NK-92 treated with Interleukin-12 subunit alpha and Interleukin-12 subunit beta, amount 100 ng/mL, for 24 hours (cell line): ENCODE results near the gene CAPN3.
"Not testable (repeated sequence)": the region's sequence is repeated elsewhere in the genome, so short reads cannot be mapped to it uniquely, and the experiment has no call there.

ENCODE experiments used
- DNase-seq: peaks from one replicate; lab custom pipeline; 2025; lab: John Stamatoyannopoulos, UW

CAPN3 gene

DNA sequence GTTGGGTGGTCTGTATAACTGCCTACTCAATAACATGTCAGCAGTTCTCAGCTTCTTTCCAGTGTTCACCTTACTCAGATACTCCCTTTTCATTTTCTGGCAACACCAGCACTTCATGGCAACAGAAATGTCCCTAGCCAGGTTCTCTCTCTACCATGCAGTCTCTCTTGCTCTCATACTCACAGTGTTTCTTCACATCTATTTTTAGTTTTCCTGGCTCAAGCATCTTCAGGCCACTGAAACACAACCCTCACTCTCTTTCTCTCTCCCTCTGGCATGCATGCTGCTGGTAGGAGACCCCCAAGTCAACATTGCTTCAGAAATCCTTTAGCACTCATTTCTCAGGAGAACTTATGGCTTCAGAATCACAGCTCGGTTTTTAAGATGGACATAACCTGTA, at the start of gene CAPN3:
TSS of gene CAPN3 (plus strand) at position 253 of the 400 bp plus-strand sequence. CDS start 305 bp downstream, outside the sequence.
- DNase-seq, result no peak

DNA sequence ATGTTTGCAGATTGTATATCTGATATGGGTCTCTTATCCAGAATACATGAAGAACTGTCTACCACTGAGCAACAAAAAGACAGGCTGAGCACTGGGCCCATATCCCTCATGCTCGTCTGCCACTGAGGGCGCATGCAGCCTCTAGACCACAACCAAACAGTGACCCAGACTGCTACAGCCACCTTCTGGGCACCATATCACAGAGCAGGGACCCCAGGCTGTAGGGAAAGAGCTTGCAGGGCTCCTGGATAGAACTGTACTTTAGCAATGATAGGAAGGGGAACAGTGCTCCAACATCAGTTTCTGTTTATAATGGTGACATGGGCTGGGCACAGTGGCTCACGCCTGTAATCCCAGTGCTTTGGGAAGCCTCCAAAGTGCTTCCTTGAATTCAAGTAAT, 45.8 kb upstream of the CAPN3 start:
- no peak for DNase-seq

DNA sequence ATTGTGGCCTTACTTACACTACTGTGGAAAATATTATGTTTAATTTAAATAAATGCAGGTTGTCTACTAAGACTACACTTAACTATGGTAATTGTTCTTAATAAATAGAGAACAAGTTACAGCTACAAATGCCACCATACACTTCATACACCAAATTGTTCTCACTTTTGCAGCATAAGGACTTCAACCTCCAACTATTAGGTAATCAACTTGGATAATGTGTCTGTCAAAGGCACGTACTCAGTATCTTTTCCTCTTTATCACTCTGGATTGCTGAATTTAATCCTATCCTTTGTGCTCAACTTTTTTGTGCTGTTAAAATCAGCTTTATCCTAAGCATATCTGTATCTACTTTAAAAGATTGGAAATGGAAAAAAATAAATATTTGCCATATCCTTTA, 44.5 kb upstream of the CAPN3 start:
- DNase-seq, result no peak

DNA sequence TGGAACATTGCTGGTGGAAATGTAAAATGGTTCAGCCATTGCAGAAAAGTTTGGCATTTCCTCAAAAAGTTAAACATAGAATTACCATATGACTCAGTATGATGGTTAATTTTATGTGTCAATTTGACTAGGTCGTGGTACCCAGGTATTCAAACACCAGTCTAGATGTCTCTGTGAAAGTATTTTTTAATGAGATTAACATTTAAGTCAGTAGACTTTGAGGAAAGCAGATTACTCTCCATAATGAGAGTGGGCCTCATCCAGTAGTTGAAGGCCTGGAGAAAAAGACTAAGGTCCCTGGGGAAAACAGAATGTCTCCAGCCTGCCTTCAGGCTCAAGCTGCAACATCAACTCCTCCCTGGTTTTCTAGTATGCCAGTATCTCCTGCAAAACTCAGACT, 43.8 kb upstream of the CAPN3 start:
- no peak for DNase-seq

DNA sequence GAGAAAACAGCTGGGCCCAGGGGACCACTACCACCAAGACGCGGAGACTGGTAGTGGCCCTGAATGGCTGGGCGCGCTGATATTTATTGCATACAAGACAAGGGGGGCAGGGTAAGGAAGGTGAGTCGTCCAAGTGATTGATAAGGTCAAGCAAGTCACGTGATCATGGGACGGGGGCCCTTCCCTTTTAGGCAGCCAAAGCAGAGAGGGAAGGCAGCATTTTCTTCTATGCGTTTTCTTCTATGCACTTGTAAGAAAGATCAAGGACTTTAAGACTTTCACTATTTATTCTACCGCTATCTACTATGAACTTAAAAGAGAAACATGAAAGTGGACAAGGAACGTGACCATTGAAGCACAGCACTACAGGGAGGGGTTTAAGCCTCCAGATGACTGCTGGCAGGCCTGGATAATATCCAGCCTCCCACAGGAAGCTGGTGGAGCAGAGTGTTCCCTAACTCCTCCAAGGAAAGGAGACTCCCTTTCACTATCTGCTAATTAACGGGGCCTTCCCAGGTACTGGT, 43.0 kb upstream of the CAPN3 start:
- not testable (repeated sequence) for DNase-seq

DNA sequence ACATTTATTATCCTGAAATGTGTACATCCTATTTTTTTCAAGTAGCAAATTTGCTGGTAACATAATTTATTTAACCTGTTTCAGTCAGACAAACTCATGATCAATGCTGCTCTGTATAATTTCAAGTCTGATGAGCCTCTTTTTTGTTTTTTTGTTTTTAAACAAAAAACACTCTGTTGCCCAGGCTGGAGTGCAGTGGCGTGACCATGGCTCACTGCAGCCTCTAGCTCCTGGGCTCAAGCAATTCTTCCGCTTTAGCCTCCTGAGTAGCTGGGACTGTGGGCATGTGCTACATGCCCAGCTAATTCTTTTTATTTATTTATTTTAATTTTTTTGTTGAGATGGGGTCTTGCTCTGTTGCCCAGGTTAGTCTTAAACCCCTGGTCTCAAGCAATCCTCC, 40.1 kb upstream of the CAPN3 start:
- DNase-seq, result no peak

DNA sequence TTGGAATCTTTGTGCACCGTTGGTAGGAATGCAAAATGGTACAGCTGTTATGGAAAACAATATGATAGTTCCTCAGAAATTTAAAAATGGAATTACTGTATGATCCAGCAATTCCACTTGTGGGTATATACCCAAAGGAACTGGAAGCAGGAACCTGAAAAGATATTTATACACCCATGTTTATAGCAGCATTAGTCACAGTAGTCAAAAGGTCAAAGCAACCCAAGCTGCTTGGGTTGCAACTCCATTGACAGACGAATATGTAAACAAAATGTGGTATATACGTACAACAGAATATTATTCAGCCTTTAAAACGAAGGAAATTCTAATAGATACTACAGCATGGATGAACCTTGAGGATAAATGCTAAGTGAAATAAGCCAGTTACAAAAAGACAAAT, 35.0 kb upstream of the CAPN3 start:
- no peak for DNase-seq

DNA sequence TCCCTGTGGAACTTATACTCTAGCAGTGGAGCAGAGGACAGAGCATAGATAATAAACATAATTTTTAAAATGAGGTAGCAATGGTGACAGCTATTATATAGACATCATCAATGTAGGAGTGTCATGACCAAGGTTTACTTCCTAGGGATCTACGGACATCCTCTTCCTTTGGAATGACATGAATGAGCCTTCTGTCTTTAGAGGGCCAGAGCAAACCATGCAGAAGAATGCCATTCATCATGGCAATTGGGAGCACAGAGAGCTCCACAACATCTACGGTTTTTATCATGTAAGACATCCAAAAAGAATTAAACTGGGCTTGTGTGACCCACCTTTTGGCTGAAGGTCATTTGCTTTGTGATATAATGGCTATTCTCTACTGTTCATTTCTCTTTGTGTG, 30.1 kb upstream of the CAPN3 start:
- no peak for DNase-seq

DNA sequence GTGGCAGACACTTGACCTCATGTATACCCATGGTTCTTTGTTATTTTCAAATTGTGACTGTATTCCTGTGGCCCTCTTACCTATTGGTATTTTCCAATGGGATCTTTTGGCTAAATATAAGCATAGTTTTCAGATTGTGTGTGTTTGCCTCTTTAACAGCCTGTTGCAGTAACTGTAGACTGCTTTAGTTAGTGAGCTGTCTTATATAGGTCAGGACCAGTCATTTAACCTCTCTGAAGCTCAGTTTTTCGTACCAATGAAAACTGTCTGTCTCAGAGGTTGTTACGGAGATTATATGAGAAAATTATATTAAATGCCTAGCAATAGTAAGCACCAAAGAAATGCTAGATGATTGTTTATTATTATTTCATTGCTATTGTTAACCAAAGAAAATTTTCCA, 29.3 kb upstream of the CAPN3 start:
- no peak for DNase-seq

DNA sequence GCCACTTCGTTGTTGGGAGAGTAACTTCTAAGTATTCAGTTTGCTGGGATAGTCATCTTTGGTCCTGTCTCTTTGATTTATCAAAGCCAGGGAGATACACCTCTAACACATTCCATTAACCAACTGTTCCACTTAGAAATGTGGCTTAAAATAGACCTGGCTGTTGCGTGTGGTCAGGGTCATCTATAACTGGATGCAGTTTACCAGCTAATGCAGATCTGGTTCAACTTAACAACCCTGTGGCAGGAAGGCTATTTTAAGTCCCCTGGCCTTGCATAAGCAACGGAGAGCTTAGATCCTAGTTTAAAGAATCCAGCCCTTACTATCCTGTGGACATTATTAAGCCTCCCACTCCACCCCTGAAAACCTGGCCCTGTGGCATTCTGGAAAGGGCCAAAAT, 28.1 kb upstream of the CAPN3 start:
- DNase-seq, result no peak

DNA sequence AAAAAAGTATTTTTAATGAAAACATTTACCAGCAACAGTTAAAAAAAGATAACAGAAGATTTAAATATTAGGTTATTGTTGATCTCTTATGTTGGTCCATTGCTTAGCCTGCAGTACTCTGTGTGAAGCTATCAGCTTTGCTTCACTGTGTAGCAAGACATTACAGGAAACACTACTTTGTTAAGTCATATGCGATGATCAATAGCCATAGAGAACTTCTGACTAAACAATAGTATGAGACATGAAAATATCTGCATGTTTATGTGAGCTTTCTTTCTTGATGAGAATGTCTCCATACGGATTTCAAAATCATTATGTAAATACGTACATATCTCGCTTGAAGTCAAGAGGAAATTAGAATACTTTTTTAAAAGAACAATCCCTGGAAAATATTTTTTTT, 27.0 kb upstream of the CAPN3 start:
- no peak for DNase-seq

DNA sequence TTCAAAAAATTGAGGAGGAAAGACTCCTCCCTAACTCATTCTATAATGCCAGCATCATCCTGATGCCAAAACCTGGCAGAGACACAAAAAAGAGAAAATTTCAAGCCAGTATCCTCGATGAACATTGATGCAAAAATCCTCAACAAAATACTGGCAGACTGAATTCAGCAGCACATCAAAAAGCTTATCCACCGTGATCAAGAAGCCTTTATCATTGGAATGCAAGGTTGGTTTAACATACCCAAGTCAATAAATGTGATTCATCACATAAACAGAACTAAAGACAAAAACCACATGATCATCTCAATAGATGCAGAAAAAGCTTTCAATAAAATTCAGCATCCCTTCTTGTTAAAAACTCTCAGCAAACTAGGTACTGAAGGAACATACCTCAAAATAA, 24.2 kb upstream of the CAPN3 start:
- DNase-seq, result no peak

DNA sequence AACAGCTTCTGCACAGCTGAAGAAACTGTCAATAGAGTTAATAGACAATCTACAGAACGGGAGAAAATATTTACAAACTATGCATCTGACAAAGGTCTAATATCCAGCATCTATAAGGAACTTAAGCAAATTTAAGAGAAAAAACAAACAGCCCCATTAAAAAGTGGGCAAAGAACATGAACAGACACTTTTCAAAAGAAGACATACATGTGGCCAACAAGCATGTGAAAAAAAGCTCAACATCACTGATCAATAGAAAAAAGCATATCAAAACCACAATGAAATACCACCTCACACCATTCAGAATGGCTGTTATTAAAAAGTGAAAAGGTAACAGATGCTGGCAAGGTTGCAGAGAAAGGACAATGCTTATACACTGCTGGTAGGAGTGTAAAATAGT, 22.7 kb upstream of the CAPN3 start:
- DNase-seq, result not testable (repeated sequence)

DNA sequence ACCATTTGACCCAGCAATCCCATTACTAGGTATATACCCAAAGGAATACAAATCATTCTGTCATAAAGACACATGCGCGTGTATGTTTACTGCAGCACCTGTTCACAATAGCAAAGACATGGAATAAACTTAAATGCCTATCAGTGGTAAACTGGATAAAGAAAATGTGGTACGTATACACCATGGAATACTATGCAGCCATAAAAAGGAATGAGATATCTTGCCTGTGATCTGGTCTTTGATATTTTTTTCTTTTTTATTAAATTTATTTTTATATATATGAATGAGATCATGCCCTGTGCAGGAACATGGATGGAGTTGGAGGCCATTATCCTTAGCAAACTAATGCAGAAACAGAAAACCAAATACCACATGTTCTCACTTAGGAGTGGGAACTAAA, 22.2 kb upstream of the CAPN3 start:
- not testable (repeated sequence) for DNase-seq

DNA sequence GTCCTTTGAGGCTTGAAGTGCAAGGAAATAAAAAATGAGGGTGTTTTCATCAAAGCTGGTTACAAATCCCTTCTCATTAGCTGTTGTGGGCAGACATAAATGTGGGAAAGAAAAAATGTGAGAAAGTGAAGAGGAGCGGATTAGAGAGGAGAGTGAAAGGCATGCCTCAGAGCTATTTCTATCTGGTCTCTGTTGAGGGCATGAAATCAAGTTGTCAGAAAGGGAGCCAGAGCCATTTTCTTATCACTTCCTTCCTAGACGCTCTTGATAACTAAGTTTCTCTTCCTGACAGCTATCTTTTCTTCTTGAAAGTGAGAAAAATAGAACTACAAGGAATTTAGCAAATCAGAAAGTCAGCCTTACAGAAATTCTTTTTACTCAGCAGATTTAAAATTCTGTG, 20.8 kb upstream of the CAPN3 start:
- DNase-seq, result no peak

DNA sequence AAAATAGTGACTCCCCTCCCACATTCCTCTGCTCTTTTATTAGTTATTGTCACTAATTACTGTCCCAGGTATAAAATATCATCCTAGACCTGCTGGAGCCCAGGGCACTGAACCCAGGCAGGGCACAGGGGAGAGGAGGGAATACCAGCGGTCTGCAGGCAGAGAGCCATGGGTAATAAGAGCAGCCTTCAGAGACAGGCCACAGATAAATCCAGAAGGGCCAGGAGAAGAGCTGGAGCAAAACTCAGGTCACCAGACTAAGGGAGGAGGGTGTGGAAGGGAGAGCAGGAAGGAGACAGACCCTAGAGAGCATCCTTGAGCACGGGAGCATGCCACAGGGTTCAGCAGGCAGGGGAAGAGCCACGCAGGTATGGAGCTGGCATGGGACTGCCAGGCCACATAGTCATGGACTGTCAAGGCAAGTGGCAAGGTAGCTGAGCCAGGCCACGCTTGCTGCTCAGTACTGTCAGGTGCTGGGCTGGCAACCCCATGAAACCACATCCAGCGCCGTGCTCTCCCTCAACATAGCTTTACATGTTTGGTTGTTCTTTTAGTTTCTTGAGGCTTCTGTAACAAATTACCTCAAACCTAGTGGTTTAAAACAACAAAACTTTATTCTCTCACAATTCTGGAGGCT, 15.6 kb upstream of the CAPN3 start:
- DNase-seq, result no peak

DNA sequence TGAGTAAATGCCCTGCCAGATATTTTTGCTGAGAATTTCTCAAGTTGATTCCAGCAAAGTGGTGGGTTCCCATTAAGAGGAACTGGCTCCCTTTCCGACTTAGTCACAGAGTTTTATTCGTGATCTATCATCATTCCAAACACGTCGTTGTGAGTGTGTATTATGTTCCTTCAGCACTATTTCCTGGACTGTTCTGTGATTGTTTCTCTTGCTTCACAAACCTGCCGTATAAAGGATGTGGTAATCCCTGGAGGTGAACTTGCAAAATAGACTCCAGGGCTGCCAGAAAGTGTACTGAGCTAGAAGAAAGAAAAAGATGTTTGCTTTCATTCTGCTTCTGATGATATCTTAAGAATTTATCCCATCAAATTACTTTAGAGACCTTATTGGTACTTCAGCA, 14.5 kb upstream of the CAPN3 start:
- no peak for DNase-seq

DNA sequence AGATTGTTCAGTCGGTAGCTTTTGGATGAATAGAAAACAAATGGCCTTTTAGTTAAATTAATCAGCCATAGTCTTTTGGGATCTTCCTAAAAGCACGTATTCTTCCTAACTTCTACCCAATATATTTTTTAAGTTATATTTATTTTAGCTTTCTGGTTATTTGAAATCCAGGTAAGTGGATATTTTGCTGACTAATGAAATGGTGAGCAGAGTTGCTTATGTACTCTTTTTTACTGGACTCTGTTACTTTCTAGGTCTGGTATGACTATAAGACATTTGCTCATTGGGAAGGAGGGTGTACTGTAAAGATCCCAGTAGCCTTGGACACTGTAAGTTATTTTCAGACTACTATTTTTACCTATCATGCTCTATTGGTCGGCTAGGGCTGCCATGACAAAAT, 13.8 kb upstream of the CAPN3 start:
- no peak for DNase-seq

DNA sequence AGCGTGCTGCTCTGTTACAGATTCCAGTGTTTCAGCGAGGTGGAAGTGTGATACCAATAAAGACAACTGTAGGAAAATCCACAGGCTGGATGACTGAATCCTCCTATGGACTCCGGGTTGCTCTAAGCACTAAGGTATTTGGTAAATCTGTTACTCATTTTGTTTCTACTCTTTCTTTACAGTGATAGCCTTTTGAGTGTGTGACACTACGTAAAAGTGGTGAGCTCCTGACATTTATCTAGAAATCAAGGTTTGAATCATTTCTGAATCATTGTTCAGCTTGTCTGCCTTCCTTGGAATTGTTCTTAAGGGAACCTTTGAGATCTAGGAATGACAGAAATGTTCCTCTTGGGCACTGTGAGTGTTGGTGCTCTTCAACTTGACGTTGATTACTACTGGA, 11.2 kb upstream of the CAPN3 start:
- DNase-seq, result no peak

DNA sequence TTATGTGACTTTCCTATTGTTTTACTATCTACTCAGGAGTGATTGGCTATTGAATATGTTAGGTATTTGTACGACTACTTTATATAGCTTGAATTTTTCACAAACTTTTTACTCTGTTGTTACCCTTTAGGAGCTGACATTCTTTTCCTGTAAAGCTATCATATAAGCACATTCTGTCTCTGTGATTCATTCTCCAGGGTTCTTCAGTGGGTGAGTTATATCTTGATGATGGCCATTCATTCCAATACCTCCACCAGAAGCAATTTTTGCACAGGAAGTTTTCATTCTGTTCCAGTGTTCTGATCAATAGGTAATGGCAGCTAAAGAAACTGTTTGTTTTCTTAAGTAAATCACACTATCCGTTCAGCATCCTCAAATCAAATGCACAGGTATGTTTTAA, 10.1 kb upstream of the CAPN3 start:
- no peak for DNase-seq

DNA sequence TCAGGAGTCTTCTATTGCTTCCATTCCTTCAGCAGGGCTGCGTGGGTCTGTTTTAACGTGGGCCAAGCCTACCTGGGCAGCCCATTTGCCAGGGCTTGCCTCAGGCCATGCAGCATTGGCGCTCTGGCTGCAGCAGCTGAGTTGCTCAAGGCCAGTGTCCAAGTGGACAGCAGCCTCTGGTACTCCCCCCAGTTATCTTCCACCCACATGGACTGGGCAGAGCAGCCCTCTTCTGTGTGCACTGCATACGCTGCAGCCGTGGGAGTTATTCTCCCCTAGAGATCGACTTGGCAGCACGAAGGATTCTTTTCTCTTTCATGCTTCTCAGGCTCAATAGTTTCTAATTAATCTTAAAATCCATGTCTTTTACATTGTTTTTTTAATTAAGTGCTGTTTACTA, 6.9 kb upstream of the CAPN3 start:
- no peak for DNase-seq

DNA sequence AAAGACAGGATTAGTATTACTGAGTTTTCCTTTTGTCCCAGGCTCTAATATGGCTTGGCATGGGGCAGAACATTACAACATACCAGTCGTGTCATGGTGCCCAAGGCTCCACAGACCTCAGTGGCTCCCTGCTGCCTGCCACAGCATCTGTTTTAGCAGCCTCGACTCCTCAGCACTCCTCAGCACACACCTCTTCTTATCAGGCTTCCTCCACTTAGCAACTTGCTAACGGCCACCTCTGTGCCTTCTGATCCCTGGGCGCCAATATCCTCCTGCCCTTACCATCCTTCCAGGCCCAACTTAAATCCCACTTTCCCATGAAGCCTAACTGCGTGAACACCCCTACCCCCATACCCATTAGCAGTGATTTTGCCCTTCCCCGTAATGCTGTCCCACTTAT, 6.2 kb upstream of the CAPN3 start:
- DNase-seq, result no peak

DNA sequence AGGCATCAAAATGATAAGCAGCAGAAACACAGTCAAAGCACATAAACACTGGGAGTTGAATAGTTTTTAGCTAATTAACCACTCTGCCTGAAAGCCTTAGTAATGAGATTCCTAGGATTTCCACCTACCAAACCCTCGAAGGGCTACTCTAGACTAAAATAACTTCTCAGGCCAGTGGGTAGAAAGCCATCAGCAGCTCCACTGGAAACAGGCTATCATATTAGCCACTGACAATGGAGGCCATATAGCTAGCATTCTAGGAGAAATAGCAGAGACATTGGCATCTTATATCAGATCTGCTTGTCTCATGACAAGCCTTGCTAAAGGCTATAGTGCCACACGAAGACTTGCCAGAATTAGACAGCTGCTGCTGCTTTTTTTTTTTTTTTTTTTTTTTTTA, 4.5 kb upstream of the CAPN3 start:
- DNase-seq, result no peak

DNA sequence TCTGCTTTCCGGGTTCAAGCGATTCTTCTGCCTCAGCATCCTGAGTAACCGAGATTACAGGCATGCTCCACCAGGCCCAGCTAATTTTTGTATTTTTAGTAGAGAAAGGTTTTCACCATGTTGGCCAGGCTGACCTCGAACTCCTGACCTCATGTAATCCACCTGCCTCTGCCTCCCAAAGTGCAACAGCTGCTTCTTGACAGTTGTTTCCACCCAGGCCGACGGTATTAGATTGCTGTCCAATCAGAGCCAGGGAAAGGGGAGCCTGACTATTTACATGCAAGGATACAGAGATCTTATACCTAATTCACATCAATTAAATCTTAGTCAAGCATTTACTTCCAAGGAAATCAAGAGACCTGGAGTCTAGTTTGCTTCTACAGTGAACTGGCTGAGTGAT, 4.0 kb upstream of the CAPN3 start:
- DNase-seq, result no peak

DNA sequence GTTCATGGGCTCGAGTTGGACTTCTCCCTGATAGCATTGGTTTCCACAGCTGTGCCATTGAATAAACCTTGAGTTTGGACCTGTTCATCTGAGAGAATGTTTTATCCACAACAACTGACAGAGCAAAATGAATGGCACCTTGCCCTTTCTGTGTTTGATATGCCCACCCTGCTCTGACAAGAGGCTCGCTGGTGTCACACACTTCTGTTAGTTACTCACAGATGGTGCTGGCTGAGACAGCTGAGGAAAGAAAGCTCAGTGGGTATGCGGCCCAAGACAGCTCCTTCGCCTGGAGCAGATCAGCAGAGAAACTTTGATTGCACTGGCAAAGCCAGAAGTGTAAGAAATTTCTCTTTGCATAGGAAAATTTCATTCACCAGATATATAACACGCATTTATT, 2.5 kb upstream of the CAPN3 start:
- DNase-seq, result no peak
